HepG2 (cell line): ENCODE results near the gene TMEM267. TPM values are rescaled to one million over a fixed set of nuclear protein-coding genes. Genes with fewer than 3 reads are reported as not detected.

Experiments
- CHD4 ChIP-seq: fragments of 200-600 bp; sonication (generic); IDR thresholded peaks from 2 replicates; pipeline ENCODE4 v1.7.0; 2017; ENCODE audit warnings: mild to moderate bottlenecking, low read length, borderline replicate concordance
- HNRNPLL ChIP-seq: fragments of 200-400 bp; formaldehyde crosslinking; IDR thresholded peaks from 2 replicates; pipeline ENCODE4 v1.6.1; 2017; ENCODE audit warnings: mild to moderate bottlenecking, low read depth, low read length; ENCODE audit not compliant: poor library complexity, severe bottlenecking
- KMT2B ChIP-seq: IDR thresholded peaks from 2 replicates; pipeline ENCODE4 v1.6.1; 2016; ENCODE audit warnings: missing genetic modification reagents, missing compliant biosample characterization
- NR2F6 ChIP-seq, 2 experiments: IDR thresholded peaks; 2 replicates each; pipeline ENCODE4 v1.6.1; 2016; ENCODE audit warnings: antibody characterized with exemption in 1 of 2, mild to moderate bottlenecking in 1 of 2
- RBM22 ChIP-seq: fragments of 200-400 bp; formaldehyde crosslinking; optimal IDR thresholded peaks from 2 replicates; pipeline ENCODE3; 2017; ENCODE audit warnings: mild to moderate bottlenecking, low read length, moderate library complexity
- SRSF1 ChIP-seq: fragments of 200-400 bp; formaldehyde crosslinking; optimal IDR thresholded peaks from 2 replicates; pipeline ENCODE3; 2017; ENCODE audit warnings: mild to moderate bottlenecking, low read depth, low read length, moderate library complexity
- ZMAT3 ChIP-seq: sonication (generic); formaldehyde crosslinking; conservative IDR thresholded peaks from 2 replicates; pipeline ENCODE4 v1.7.0; 2021; ENCODE audit warnings: missing genetic modification reagents
- ZNF274 ChIP-seq: sonication (generic); formaldehyde crosslinking; IDR thresholded peaks from 2 replicates; pipeline ENCODE4 v1.5.1; 2020; ENCODE audit warnings: mild to moderate bottlenecking, missing genetic modification reagents
- ZNF431 ChIP-seq: sonication (generic); formaldehyde crosslinking; IDR thresholded peaks from 2 replicates; pipeline ENCODE4 v1.9.0; 2022; ENCODE audit warnings: missing genetic modification reagents, low read depth, mild to moderate bottlenecking, borderline replicate concordance
- ZNF44 ChIP-seq: sonication (generic); formaldehyde crosslinking; IDR thresholded peaks from 2 replicates; pipeline ENCODE4 v1.5.1; 2020; ENCODE audit warnings: mild to moderate bottlenecking, missing genetic modification reagents
- ZNF564 ChIP-seq: sonication (generic); formaldehyde crosslinking; IDR thresholded peaks from 2 replicates; pipeline ENCODE4 v1.8.1; 2023; ENCODE audit warnings: mild to moderate bottlenecking, missing genetic modification reagents
- ZNF788 ChIP-seq: sonication (generic); formaldehyde crosslinking; IDR thresholded peaks from 2 replicates; pipeline ENCODE4 v1.5.0; 2020; ENCODE audit warnings: mild to moderate bottlenecking, missing genetic modification reagents, borderline replicate concordance
- polyA plus RNA-seq, 8 experiments: library from polyadenylated mRNA; depleted of rRNA in 3 of 8; stranded (reverse) in 7 of 8; unstranded in 1 of 8; fragments of >200 nt; fragmentation: Illumina TruSeq in 4 of 8; extraction: Trizol in 4 of 8; gene quantifications; 2 replicates each; pipeline versions ENCODE4 v1.2.1 to v1.2.3, GENCODE V29; 2011 to 2016; ENCODE audit warnings: low read depth in 4 of 8, missing spikeins in 1 of 8, mixed read lengths in 1 of 8; ENCODE audit not compliant: insufficient read depth in 1 of 8
- total RNA-seq, 5 experiments: library from RNA; depleted of rRNA; stranded (reverse); fragments of >200 nt; fragmentation: Illumina TruSeq; extraction: Trizol; gene quantifications; 2 replicates each; pipeline ENCODE4 v1.2.3, GENCODE V29; 2016; ENCODE audit warnings: low read depth in 1 of 5
- TF ChIP-seq, protein P1 (sequence below): sonication (generic); formaldehyde crosslinking; IDR thresholded peaks from 2 replicates; pipeline ENCODE4 v1.4.0; 2020; ENCODE audit warnings: missing genetic modification reagents, borderline replicate concordance
- TF ChIP-seq, protein P2 (sequence below), 2 experiments: sonication (generic) in 1 of 2; formaldehyde crosslinking in 1 of 2; IDR thresholded peaks; 2 replicates each; pipeline versions ENCODE4 v1.5.1 to v1.6.1; 2011 to 2020; ENCODE audit warnings: borderline replicate concordance in 1 of 2, low read depth in 1 of 2, low read length in 1 of 2, mild to moderate bottlenecking in 1 of 2, missing genetic modification reagents in 1 of 2, moderate library complexity in 1 of 2
- TF ChIP-seq, protein P3 (sequence below): sonication (generic); formaldehyde crosslinking; IDR thresholded peaks from 2 replicates; pipeline ENCODE4 v1.4.0; 2020; ENCODE audit warnings: missing genetic modification reagents

Gene TMEM267
- total and polyA plus RNA-seq, 2 of the 13 experiments (the other 11 are each of a cell fraction or from before 2014, with no cell fraction given), result 8.9 to 12.6 TPM

DNA sequence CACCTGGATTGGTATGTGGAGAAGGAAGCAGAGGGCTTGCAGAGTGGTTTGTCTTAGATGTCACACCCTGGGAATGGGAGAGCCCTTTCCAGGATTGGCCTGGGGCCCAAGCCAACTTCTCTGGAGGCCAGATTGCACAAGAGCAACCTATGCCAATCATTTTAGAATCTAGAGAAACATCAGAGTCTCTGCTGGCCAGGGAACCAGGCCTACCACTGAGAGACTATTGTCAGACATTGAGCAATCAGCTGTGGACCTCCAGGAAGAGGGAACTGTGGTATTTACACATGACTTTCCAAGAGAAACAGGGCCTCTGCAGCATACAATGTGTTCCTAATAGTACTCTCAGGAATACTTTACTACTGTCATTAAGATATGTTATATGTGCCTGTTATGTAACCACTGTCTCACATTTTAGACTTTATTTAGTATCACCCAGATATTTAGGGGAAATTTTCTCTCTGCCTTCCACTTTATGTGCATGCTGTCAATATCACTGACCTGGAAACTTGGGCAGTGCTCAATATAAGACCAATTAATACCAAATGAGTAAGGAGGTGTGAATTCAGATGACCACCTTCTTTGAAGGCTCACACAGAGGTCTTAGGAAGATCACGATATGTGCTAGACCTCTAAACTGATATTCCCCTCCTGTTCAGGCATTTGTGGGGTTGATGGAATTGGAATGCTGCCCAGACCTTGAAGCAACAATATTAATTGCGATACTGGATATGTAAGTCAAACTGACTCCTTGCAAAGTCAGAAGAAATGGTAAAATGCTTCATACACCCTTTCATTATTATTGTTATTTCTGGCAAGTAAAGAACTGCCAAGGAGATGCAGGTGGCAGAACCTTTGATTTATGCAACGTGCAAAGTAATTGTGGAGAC is 50.9 kb downstream of the TMEM267 start (continued):
- TF ChIP-seq, protein P1, sequence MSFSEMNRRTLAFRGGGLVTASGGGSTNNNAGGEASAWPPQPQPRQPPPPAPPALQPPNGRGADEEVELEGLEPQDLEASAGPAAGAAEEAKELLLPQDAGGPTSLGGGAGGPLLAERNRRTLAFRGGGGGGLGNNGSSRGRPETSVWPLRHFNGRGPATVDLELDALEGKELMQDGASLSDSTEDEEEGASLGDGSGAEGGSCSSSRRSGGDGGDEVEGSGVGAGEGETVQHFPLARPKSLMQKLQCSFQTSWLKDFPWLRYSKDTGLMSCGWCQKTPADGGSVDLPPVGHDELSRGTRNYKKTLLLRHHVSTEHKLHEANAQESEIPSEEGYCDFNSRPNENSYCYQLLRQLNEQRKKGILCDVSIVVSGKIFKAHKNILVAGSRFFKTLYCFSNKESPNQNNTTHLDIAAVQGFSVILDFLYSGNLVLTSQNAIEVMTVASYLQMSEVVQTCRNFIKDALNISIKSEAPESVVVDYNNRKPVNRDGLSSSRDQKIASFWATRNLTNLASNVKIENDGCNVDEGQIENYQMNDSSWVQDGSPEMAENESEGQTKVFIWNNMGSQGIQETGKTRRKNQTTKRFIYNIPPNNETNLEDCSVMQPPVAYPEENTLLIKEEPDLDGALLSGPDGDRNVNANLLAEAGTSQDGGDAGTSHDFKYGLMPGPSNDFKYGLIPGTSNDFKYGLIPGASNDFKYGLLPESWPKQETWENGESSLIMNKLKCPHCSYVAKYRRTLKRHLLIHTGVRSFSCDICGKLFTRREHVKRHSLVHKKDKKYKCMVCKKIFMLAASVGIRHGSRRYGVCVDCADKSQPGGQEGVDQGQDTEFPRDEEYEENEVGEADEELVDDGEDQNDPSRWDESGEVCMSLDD (CRISPR knock-in tag), result peak; percentile 37; the same call in 1 of the 2 replicates
- TF ChIP-seq ZNF44 (CRISPR knock-in tag) (0 out of 2 replicates have a peak, but pooled peaks have one; percentile 36), RBM22 (no peak), KMT2B (CRISPR knock-in tag) (peak; percentile 60; the same call in 1 of the 2 replicates), NR2F6 (IDR thresholded peaks at IDR 0.05) (peak; percentile 75), NR2F6 (CRISPR knock-in tag; IDR thresholded peaks at IDR 0.05) (peak; percentile 91), CHD4 (no peak; the same call in 1 of the 2 replicates), ZNF788 (CRISPR knock-in tag) (peak; percentile 69; the same call in 1 of the 2 replicates), HNRNPLL (no peak), SRSF1 (no peak), ZNF274 (CRISPR knock-in tag) (no peak), ZNF431 (CRISPR knock-in tag) (peak; percentile 68; the same call in 1 of the 2 replicates), ZMAT3 (CRISPR knock-in tag) (0 out of 2 replicates have a peak, but pooled peaks have one; percentile 41), ZNF564 (no peak)
- TF ChIP-seq, protein P2, sequence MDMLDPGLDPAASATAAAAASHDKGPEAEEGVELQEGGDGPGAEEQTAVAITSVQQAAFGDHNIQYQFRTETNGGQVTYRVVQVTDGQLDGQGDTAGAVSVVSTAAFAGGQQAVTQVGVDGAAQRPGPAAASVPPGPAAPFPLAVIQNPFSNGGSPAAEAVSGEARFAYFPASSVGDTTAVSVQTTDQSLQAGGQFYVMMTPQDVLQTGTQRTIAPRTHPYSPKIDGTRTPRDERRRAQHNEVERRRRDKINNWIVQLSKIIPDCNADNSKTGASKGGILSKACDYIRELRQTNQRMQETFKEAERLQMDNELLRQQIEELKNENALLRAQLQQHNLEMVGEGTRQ (IDR thresholded peaks at IDR 0.05; ENCODE audit: low read depth, low read length), result no peak
- TF ChIP-seq, protein P2 (CRISPR knock-in tag; IDR thresholded peaks at IDR 0.05; ENCODE audit: borderline replicate concordance), result no peak
- TF ChIP-seq, protein P3, sequence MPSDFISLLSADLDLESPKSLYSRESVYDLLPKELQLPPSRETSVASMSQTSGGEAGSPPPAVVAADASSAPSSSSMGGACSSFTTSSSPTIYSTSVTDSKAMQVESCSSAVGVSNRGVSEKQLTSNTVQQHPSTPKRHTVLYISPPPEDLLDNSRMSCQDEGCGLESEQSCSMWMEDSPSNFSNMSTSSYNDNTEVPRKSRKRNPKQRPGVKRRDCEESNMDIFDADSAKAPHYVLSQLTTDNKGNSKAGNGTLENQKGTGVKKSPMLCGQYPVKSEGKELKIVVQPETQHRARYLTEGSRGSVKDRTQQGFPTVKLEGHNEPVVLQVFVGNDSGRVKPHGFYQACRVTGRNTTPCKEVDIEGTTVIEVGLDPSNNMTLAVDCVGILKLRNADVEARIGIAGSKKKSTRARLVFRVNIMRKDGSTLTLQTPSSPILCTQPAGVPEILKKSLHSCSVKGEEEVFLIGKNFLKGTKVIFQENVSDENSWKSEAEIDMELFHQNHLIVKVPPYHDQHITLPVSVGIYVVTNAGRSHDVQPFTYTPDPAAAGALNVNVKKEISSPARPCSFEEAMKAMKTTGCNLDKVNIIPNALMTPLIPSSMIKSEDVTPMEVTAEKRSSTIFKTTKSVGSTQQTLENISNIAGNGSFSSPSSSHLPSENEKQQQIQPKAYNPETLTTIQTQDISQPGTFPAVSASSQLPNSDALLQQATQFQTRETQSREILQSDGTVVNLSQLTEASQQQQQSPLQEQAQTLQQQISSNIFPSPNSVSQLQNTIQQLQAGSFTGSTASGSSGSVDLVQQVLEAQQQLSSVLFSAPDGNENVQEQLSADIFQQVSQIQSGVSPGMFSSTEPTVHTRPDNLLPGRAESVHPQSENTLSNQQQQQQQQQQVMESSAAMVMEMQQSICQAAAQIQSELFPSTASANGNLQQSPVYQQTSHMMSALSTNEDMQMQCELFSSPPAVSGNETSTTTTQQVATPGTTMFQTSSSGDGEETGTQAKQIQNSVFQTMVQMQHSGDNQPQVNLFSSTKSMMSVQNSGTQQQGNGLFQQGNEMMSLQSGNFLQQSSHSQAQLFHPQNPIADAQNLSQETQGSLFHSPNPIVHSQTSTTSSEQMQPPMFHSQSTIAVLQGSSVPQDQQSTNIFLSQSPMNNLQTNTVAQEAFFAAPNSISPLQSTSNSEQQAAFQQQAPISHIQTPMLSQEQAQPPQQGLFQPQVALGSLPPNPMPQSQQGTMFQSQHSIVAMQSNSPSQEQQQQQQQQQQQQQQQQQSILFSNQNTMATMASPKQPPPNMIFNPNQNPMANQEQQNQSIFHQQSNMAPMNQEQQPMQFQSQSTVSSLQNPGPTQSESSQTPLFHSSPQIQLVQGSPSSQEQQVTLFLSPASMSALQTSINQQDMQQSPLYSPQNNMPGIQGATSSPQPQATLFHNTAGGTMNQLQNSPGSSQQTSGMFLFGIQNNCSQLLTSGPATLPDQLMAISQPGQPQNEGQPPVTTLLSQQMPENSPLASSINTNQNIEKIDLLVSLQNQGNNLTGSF, result no peak
